Ishikawa (cell line): Measurements from ENCODE around the gene PBX1.

ENCODE experiments used
- CEBPB ChIP-seq: IDR thresholded peaks from 2 replicates; pipeline ENCODE4 v1.6.1; 2012
- CREB1 ChIP-seq: IDR thresholded peaks from 2 replicates; pipeline ENCODE4 v1.6.1; 2012; ENCODE audit warnings: low read depth
- EGR1 ChIP-seq: IDR thresholded peaks from 2 replicates; pipeline ENCODE4 v1.6.1; 2012
- EP300 ChIP-seq: IDR thresholded peaks from 2 replicates; pipeline ENCODE4 v1.6.1; 2012; ENCODE audit warnings: borderline replicate concordance
- FOXM1 ChIP-seq: IDR thresholded peaks from 2 replicates; pipeline ENCODE4 v1.6.1; 2012; ENCODE audit warnings: low read depth, borderline replicate concordance
- MAX ChIP-seq: IDR thresholded peaks from 2 replicates; pipeline ENCODE4 v1.6.1; 2012
- NFIC ChIP-seq: IDR thresholded peaks from 2 replicates; pipeline ENCODE4 v1.6.1; 2012
- RAD21 ChIP-seq: IDR thresholded peaks from 2 replicates; pipeline ENCODE4 v1.6.1; 2012; ENCODE audit warnings: low read depth
- REST ChIP-seq: IDR thresholded peaks from 2 replicates; pipeline ENCODE4 v1.6.1; 2012; ENCODE audit warnings: low read depth, mild to moderate bottlenecking
- TAF1 ChIP-seq: IDR thresholded peaks from 2 replicates; pipeline ENCODE4 v1.6.1; 2012; ENCODE audit warnings: low read depth, mild to moderate bottlenecking
- TCF12 ChIP-seq: IDR thresholded peaks from 2 replicates; pipeline ENCODE4 v1.6.1; 2012; ENCODE audit warnings: low read depth
- TEAD4 ChIP-seq: IDR thresholded peaks from 2 replicates; pipeline ENCODE4 v1.6.1; 2012
- USF1 ChIP-seq: IDR thresholded peaks from 2 replicates; pipeline ENCODE4 v1.6.1; 2012
- YY1 ChIP-seq: IDR thresholded peaks from 2 replicates; pipeline ENCODE4 v1.6.1; 2012; ENCODE audit warnings: low read depth
- ZBTB7A ChIP-seq: IDR thresholded peaks from 2 replicates; pipeline ENCODE4 v1.6.1; 2012; ENCODE audit warnings: low read depth

Gene PBX1

GRCh38 chr1:164865385-164865784 is 306.4 kb downstream of the PBX1 start:
- TF ChIP-seq USF1, result no peak
- TF ChIP-seq MAX, result no peak
- TF ChIP-seq EGR1, result no peak
- TF ChIP-seq NFIC, result no peak
- no peak for TF ChIP-seq YY1
- no peak for TF ChIP-seq ZBTB7A
- TF ChIP-seq CREB1, result no peak
- TF ChIP-seq TCF12, result no peak
- no peak for TF ChIP-seq REST
- TF ChIP-seq TAF1, result no peak

GRCh38 chr1:164867590-164867989 is 308.6 kb downstream of the PBX1 start:
- no peak for TF ChIP-seq FOXM1
- TF ChIP-seq EP300, result no peak
- TF ChIP-seq REST, result no peak
- no peak for TF ChIP-seq TEAD4
- TF ChIP-seq TAF1, result no peak
- no peak for TF ChIP-seq ZBTB7A
- TF ChIP-seq TCF12, result no peak
- TF ChIP-seq USF1, result no peak
- no peak for TF ChIP-seq CEBPB
- no peak for TF ChIP-seq YY1
- TF ChIP-seq CREB1, result no peak
- no peak for TF ChIP-seq RAD21
- no peak for TF ChIP-seq EGR1
- no peak for TF ChIP-seq MAX

- TF ChIP-seq MAX (no peak), ZBTB7A (no peak), EGR1 (no peak), CEBPB (no peak), USF1 (no peak), TAF1 (no peak), EP300 (no peak), TCF12 (no peak), CREB1 (no peak), YY1 (no peak), REST (no peak), RAD21 (no peak), NFIC (no peak), FOXM1 (no peak), TEAD4 (no peak)
Measured at GRCh38 chr1:164868990-164869389, 310.0 kb downstream of the PBX1 start.

GRCh38 chr1:164875518-164875917 is 316.5 kb downstream of the PBX1 start:
- no peak for TF ChIP-seq TEAD4
- TF ChIP-seq EGR1, result no peak
- TF ChIP-seq FOXM1, result no peak
- no peak for TF ChIP-seq CEBPB
- no peak for TF ChIP-seq TAF1
